GM21619 (cell line): ENCODE results near the gene DPF1.
"Not testable (repeated sequence)": the region's sequence is repeated elsewhere in the genome, so short reads cannot be mapped to it uniquely, and the experiment has no call there.

Source experiments
- ATAC-seq: cut with Tn5 transposase; IDR thresholded peaks from one replicate; pipeline ENCODE4 v1.9.1; 2021; ENCODE audit not compliant: unreplicated experiment

Gene DPF1

GRCh38 chr19:38250821-38251563 is 27.0 kb upstream of the DPF1 start:
- no peak for ATAC-seq

GRCh38 chr19:38250428-38250820 is 26.4 kb upstream of the DPF1 start:
- ATAC-seq = no peak

- ATAC-seq = no peak
These were observed 24.4 kb upstream of the DPF1 start for GRCh38 chr19:38248421-38248820.

- ATAC-seq = no peak
These were observed 23.8 kb upstream of the DPF1 start for GRCh38 chr19:38247734-38248268.

GRCh38 chr19:38247126-38247525 is 23.1 kb upstream of the DPF1 start:
- no peak for ATAC-seq

- ATAC-seq = no peak
These were observed 21.9 kb upstream of the DPF1 start for GRCh38 chr19:38245826-38246498.

GRCh38 chr19:38243279-38243673 is 19.3 kb upstream of the DPF1 start:
- no peak for ATAC-seq

GRCh38 chr19:38239816-38240215 is 15.8 kb upstream of the DPF1 start:
- ATAC-seq = no peak

- ATAC-seq = no peak
These were observed 10.6 kb upstream of the DPF1 start for GRCh38 chr19:38234615-38235014.

- no peak for ATAC-seq
These were observed 9.8 kb upstream of the DPF1 start for GRCh38 chr19:38233740-38234251.

GRCh38 chr19:38231918-38232317 is 7.9 kb upstream of the DPF1 start:
- no peak for ATAC-seq

- ATAC-seq = not testable (repeated sequence)
These were observed 6.6 kb upstream of the DPF1 start for GRCh38 chr19:38230506-38231133.

- ATAC-seq = peak; percentile 80
These were observed 5.6 kb upstream of the DPF1 start for GRCh38 chr19:38229585-38230073.

GRCh38 chr19:38228491-38229439 is 4.7 kb upstream of the DPF1 start:
- ATAC-seq = no peak

- no peak for ATAC-seq
These were observed 4.0 kb upstream of the DPF1 start for GRCh38 chr19:38228005-38228377.

- ATAC-seq = no peak
These were observed 3.4 kb upstream of the DPF1 start for GRCh38 chr19:38227287-38228004.

- not testable (repeated sequence) for ATAC-seq
These were observed 819 bp upstream of the DPF1 start for GRCh38 chr19:38224863-38225218.

- no peak for ATAC-seq
These were observed 407 bp downstream of the DPF1 start for GRCh38 chr19:38223617-38224013.

- ATAC-seq = no peak
These were observed 901 bp downstream of the DPF1 start for GRCh38 chr19:38223119-38223523.
